Mucosa of stomach (tissue), 1 donor: ENCODE measurements around the gene ICAM2.
A peak's percentile ranks its signal among the peaks of the same experiment; 100 is the strongest.
"Not testable (repeated sequence)": the region's sequence is repeated elsewhere in the genome, so short reads cannot be mapped to it uniquely, and the experiment has no call there.

Source experiments
- H3K27me3 ChIP-seq: one replicate; pipeline ENCODE4 v1.7.0; 2013; ENCODE audit warnings: mild to moderate bottlenecking, low read length; ENCODE audit not compliant: control insufficient read depth, insufficient read depth
- H3K36me3 ChIP-seq: one replicate; pipeline ENCODE4 v1.7.0; 2013; ENCODE audit warnings: low read length; ENCODE audit not compliant: control insufficient read depth, insufficient read depth
- H3K4me1 ChIP-seq: one replicate; pipeline ENCODE4 v1.7.0; 2013; ENCODE audit warnings: mild to moderate bottlenecking, low read length; ENCODE audit not compliant: control insufficient read depth, insufficient read depth
- H3K4me3 ChIP-seq: one replicate; pipeline ENCODE4 v1.7.0; 2013; ENCODE audit warnings: low read length
- H3K9ac ChIP-seq: one replicate; pipeline ENCODE4 v1.7.0; 2013; ENCODE audit warnings: mild to moderate bottlenecking, low read length, moderate library complexity
- H3K9me3 ChIP-seq: one replicate; pipeline ENCODE4 v1.7.0; 2013; ENCODE audit warnings: mild to moderate bottlenecking, low read length, moderate library complexity; ENCODE audit not compliant: control insufficient read depth
- donor health status: Pancreatic carcinoma.

The ICAM2 gene

DNA sequence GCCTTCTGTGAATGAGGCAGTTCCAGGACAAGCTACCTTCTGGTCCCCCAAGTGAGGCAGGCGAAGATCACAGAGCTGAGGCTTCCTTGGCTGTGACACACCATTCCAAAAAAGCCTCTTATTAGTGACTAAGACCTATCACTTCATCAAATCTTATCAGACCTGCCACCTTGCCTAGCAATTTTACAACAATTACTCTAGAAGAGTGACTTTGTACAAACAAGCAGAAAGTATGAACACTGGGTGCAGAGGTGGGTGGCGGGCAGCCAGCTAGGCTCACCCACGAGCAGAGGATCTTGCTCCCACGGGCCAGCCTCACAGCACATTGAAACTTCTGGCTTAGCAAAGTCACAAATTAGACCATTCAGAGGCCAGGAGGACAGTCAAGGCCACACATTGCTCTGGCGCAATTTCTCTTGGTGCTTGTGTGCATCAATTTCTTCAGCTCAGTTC, 2.2 kb upstream of the ICAM2 start:
- peaks cover 48% of the 10 kb centered on the region for H3K4me1 ChIP-seq
- no peaks in the 10 kb centered on the region for H3K36me3 ChIP-seq
- peak overlapping the region; percentile 24 for H3K9ac ChIP-seq
- no peak overlapping the region for H3K4me3 ChIP-seq
- H3K9me3 ChIP-seq = no peaks in the 10 kb centered on the region
- no peaks in the 10 kb centered on the region for H3K27me3 ChIP-seq

DNA sequence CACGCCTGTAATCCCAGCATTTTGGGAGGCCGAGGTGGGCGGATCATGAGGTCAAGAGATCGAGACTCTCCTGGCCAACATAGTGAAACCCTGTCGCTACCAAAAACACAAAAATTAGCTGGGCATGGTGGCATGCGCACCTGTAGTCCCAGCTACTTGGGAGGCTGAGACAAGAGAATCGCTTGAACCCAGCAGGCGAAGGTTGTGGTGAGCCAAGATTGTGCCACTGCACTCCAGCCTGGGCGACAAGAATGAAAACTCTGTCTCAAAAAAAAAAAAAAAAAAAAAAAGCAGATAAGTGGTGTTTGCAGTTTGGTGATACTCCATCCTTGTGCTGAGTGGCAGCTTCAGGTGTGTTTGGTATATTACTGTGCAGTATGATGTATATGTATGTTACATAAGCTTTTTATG, 877 bp downstream of the ICAM2 start:
- not testable (repeated sequence) for H3K4me3 ChIP-seq

DNA sequence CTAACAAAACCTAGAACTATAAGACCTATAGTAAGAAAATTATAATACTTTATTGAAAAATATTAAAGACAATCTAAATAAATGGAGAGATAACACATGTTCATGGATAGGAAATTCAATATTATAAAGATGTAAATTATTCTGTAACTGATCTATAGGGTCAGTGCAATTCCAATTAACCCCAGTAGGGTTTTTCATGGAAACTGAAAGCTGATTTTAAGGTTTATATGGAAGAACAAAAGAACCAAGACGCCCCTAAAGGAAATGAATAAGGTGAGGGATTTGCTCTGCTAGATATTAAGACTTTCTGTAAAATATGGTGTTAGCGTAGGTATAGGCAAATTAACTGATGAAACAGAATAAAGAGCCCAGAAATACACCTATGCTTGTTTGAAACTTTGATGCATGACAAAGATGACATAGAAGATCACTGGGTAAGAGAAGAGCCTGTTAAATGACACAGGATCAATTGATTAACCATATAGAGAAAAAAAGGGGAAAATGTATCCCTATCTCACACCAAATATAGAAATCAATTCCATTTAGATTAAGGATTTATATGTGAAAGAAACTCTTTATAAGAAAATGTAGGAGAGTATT, 3.0 kb downstream of the ICAM2 start:
- Histone ChIP-seq H3K27me3 (no peaks in the 10 kb centered on the region), H3K4me3 (no peak overlapping the region), H3K9me3 (no peaks in the 10 kb centered on the region), H3K4me1 (peaks cover 16% of the 10 kb centered on the region), H3K36me3 (no peaks in the 10 kb centered on the region), H3K9ac (no peak overlapping the region)

More for the DNA sequence above, 877 bp downstream of the ICAM2 start:
- H3K9me3 ChIP-seq, H3K36me3 ChIP-seq, H3K27me3 ChIP-seq: not testable (repeated sequence)
- peaks cover 36% of the 10 kb centered on the region for H3K4me1 ChIP-seq
- peak overlapping the region; percentile 68 for H3K9ac ChIP-seq

DNA sequence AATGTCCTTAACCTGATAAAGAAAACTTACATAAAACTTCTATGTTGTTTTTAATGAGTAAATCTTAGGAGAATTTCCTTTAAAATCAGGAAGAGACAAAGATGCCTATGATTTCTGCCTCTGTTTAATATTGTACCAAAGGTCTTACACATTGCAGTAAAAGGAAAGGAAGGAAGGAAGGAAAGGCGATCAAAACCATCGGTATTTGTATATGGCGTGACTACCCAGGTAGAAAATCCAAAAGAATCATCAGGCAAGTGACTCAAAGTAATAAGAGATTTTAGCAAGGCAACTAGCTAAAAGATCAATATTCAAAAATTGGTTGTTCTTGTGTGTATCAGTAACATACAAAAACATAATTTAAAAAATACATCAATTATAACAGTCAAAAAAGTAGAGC, 3.5 kb downstream of the ICAM2 start:
- no peak overlapping the region for H3K9ac ChIP-seq
- no peaks in the 10 kb centered on the region for H3K9me3 ChIP-seq
- peaks cover 14% of the 10 kb centered on the region for H3K4me1 ChIP-seq
- H3K36me3 ChIP-seq = no peaks in the 10 kb centered on the region
- H3K27me3 ChIP-seq = no peaks in the 10 kb centered on the region
- no peak overlapping the region for H3K4me3 ChIP-seq

DNA sequence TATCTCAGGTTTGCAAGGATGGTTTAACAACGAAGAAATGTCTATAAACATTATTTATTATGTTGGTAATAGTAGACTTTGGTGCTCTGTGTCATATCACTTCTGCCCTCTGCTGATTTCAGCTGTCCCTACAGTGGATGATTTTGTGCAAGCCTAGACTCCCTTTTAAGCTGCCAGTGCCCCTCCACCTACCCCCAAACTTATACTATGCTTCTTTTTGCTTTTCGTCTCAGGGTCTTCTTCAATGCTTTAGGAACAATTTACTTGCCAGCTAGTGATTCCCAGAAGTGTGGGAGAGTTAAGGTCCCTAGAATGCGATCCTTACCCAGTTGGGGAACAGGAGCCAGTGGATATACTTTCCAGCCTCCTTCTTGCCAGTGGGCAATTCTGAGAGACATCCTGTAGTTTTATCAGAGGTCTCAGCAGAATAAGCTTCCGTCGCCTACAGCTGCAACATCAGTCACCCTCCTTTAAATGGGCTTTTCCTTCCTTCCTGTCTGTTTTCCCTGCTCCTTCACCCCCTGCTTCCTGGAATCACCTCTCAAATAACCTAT, 4.1 kb downstream of the ICAM2 start:
- Histone ChIP-seq H3K4me3 (no peak overlapping the region), H3K27me3 (no peaks in the 10 kb centered on the region), H3K4me1 (peaks cover 14% of the 10 kb centered on the region), H3K9me3 (no peaks in the 10 kb centered on the region), H3K36me3 (no peaks in the 10 kb centered on the region), H3K9ac (no peak overlapping the region)

DNA sequence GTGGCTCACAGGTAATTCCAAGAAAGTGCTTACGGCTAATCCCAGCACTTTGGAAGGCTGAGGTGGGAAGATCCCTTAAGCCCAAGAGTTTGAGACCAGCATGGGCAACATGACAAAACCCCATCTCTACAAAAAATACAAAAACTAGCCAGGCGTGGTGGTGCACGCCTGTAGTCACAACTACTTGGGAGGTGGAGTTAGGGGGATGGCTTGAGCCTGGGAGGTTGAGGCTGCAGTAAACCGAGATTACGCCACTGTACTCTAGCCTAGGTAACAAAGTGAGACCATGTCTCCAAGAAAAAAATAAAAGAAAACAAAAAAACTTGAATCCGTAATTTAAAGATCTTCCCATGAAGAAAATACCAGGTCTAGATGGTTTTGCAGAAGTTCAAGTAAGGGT, 5.0 kb downstream of the ICAM2 start:
- H3K27me3 ChIP-seq = no peaks in the 10 kb centered on the region
- no peaks in the 10 kb centered on the region for H3K36me3 ChIP-seq
- no peak overlapping the region for H3K9ac ChIP-seq
- H3K9me3 ChIP-seq = no peaks in the 10 kb centered on the region
- H3K4me1 ChIP-seq = peaks cover 8% of the 10 kb centered on the region
- H3K4me3 ChIP-seq = no peak overlapping the region

DNA sequence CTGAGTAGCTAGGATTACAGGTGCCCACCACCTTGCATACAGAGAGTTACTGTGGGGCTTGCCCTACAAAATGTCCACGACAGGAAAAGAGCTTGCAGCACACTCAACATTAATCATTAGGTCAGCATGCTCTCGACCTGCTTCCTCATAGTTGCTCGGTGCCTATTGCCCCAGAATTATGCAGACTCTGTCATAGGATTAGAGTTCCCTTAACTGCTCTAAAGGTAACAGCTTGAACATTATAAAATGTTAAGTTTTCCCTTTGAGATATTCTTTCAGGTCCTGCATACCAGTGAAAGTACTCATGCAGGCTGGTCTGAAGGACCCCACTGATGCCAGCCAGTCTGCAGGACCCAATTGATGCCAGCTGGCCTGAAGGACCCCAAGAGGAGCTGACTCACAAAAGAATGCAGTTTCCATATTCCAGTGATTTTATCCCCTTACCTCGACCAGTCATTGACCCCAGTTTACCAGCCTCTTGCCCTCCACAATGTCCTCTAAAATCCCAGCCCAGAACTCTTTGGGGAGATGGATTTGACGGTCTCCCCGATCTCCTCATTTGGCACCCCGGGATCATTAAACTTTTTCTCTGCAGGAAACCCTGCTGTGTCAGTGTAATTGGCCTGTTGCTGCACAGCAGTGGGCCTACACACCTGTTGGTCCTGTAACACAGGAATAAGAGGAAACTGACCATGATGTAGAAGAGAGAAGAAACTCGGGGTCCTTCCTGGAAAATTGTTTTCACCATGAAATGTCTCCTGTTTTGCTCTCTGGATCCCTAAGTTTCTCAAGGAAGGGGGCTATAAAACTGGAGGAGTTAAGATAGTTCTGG, 10.6 kb downstream of the ICAM2 start:
- H3K9ac ChIP-seq = no peak overlapping the region
- peaks cover 54% of the 10 kb centered on the region for H3K4me1 ChIP-seq
- H3K27me3 ChIP-seq = no peaks in the 10 kb centered on the region
- H3K9me3 ChIP-seq = no peaks in the 10 kb centered on the region
- no peak overlapping the region for H3K4me3 ChIP-seq
- H3K36me3 ChIP-seq = no peaks in the 10 kb centered on the region

DNA sequence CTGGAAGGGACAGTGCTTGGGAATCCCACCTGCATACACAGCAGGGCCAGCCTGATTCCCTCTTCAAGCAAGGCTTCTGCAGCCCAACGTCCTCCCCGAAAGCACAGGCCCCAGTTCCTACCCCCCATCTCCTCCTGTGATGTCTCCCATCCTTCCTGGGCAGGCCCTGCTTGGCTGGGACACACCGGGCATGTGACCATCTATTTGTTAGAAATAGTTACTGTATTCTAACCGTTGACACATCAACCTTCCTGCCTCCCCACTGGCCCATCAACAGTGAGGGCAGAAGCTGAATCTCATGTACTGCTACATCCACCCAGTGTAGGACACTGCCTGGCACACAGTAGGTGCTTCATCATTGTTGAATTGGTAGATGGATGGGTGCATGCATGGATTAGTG, 11.6 kb downstream of the ICAM2 start:
- no peaks in the 10 kb centered on the region for H3K36me3 ChIP-seq

DNA sequence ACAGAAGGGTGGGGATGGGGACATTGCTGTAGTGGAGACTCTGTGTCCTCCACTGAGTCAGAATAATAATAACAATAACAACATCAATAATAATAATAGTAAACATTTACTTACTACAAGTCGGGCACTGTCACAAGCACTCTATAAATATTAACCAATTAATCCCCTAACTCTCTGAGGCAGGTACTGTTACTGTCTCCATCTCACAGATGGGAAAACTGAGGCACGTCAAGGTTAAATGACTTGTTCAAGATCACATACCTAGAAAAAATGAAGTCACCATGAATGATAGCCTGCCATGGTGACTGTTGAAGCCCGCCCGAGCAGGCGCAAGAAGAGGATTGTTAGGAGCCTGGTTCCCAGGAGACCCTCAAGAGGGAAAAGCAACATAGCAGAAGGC, 12.1 kb downstream of the ICAM2 start:
- Histone ChIP-seq H3K4me3 (no peak overlapping the region), H3K9me3 (no peaks in the 10 kb centered on the region), H3K27me3 (peaks cover 3% of the 10 kb centered on the region), H3K4me1 (peaks cover 58% of the 10 kb centered on the region), H3K9ac (no peak overlapping the region), H3K36me3 (no peaks in the 10 kb centered on the region)

More for the DNA sequence above, 11.6 kb downstream of the ICAM2 start:
- Histone ChIP-seq H3K4me1 (peaks cover 58% of the 10 kb centered on the region), H3K9ac (peak overlapping the region; percentile 7), H3K27me3 (peaks cover 3% of the 10 kb centered on the region), H3K9me3 (no peaks in the 10 kb centered on the region), H3K4me3 (no peak overlapping the region)

DNA sequence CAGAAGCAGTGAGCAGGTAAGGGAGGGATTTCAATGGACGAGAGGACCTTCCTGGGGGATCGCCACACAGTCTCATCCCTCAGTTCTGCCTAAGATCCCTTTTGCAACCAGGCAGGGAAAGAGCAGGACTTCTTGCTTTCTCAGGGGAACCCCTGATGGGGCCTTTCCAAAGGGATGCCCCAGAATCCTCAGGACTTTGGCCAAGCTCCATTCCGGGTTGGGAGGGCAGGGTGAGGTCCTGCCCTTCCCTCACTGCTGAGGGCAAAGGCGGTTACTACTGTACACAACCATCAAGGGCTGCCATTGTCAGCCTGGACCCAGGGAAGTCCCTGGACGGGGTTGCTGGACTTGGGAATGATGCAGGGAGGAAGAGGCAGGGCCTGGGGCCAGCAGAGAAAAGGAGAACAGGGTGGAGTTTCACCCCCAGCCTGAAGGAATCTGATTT, 12.6 kb downstream of the ICAM2 start:
- Histone ChIP-seq H3K4me3 (no peak overlapping the region), H3K9me3 (no peaks in the 10 kb centered on the region), H3K27me3 (peaks cover 3% of the 10 kb centered on the region), H3K36me3 (no peaks in the 10 kb centered on the region), H3K4me1 (peaks cover 58% of the 10 kb centered on the region), H3K9ac (no peak overlapping the region)

DNA sequence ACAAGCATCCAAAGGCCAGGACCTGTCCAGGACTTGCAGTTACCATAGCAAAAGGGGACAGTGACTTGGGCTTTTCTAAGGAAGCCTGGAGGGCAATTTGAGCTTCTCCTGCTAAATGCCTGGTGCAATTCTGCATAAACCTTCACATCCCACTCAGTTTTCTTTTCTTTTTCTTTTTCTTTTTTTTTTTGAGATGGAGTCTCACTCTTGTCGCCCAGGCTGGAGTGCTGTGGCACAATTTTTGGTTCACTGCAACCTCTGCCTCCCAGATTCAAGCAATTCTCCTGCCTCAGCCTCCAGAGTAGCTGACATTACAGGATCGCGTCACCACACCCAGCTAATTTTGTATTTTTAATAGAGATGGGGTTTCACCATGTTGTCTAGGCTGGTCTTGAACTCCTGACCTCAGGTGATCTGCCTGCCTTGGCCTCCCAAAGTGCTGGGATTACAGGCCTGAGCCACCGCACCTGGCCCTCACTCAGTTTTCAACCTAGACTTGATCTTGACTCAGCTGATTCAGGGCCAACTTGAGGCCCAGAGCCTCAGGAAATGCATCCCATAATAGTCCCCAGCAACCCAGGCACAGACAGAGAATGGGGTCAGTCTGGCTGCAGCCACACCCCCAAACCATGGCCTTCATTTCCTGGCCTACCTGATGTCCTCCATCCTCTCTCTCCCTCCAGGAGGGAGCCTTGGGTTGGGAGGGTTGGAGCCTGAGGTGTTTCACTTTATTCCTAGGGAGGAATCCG, 13.2 kb downstream of the ICAM2 start:
- not testable (repeated sequence) for H3K9ac ChIP-seq, H3K27me3 ChIP-seq, H3K36me3 ChIP-seq, H3K4me3 ChIP-seq, H3K9me3 ChIP-seq
- peaks cover 62% of the 10 kb centered on the region for H3K4me1 ChIP-seq
